HG03025 (cell line): Measurements from ENCODE around the gene PAX3.

Experiments used
- ATAC-seq: cut with Tn5 transposase; IDR thresholded peaks from one replicate; pipeline ENCODE4 v1.9.1; 2021; ENCODE audit warnings: mild to moderate bottlenecking, moderate library complexity; ENCODE audit not compliant: unreplicated experiment, low FRiP score

The PAX3 gene

GRCh38 chr2:222299906-222300725, 1.3 kb upstream of the PAX3 start:
- ATAC-seq, result no peak

- no peak for ATAC-seq
Measured at GRCh38 chr2:222298001-222298310, 842 bp downstream of the PAX3 start.

- ATAC-seq, result no peak
Measured at GRCh38 chr2:222297600-222297935, 1.2 kb downstream of the PAX3 start.

- ATAC-seq, result no peak
Measured at GRCh38 chr2:222296911-222297599, 1.7 kb downstream of the PAX3 start.

- no peak for ATAC-seq
Measured at GRCh38 chr2:222296311-222296741, 2.5 kb downstream of the PAX3 start.

GRCh38 chr2:222295368-222296062, 3.3 kb downstream of the PAX3 start:
- no peak for ATAC-seq

GRCh38 chr2:222294996-222295367, 3.8 kb downstream of the PAX3 start:
- ATAC-seq, result no peak

- no peak for ATAC-seq
Measured at GRCh38 chr2:222293660-222294630, 4.9 kb downstream of the PAX3 start.

- no peak for ATAC-seq
Measured at GRCh38 chr2:222292149-222293134, 6.4 kb downstream of the PAX3 start.

- ATAC-seq, result no peak
Measured at GRCh38 chr2:222291485-222291841, 7.3 kb downstream of the PAX3 start.

- no peak for ATAC-seq
Measured at GRCh38 chr2:222290736-222291484, 7.9 kb downstream of the PAX3 start.

GRCh38 chr2:222290401-222290735, 8.4 kb downstream of the PAX3 start:
- ATAC-seq, result no peak

GRCh38 chr2:222289278-222290160, 9.3 kb downstream of the PAX3 start:
- no peak for ATAC-seq

GRCh38 chr2:222288590-222289277, 10.1 kb downstream of the PAX3 start:
- no peak for ATAC-seq

- ATAC-seq, result no peak
Measured at GRCh38 chr2:222287862-222288479, 10.8 kb downstream of the PAX3 start.

GRCh38 chr2:222284466-222284865, 14.3 kb downstream of the PAX3 start:
- ATAC-seq, result no peak

- ATAC-seq, result no peak
Measured at GRCh38 chr2:222283634-222284033, 15.2 kb downstream of the PAX3 start.
